PFSK-1 (cell line): ENCODE measurements around the gene TRIM34.

ENCODE experiments used
- POLR2AphosphoS5 ChIP-seq: IDR thresholded peaks from 2 replicates; pipeline ENCODE4 v1.6.1; 2012; ENCODE audit warnings: low read depth, mild to moderate bottlenecking, control low read depth, low read length, moderate library complexity
- REST ChIP-seq, 2 experiments: IDR thresholded peaks; 2 replicates each; pipeline versions ENCODE4 v1.6.1 to v1.8.0; 2011 to 2012; ENCODE audit warnings: low read depth in 2 of 2, low read length in 2 of 2, control low read depth in 1 of 2, inconsistent platforms in 1 of 2, mild to moderate bottlenecking in 1 of 2, moderate library complexity in 1 of 2; ENCODE audit not compliant: insufficient read depth in 1 of 2
- SIN3A ChIP-seq: IDR thresholded peaks from 2 replicates; pipeline ENCODE4 v1.6.1; 2012; ENCODE audit warnings: mild to moderate bottlenecking, low read length, moderate library complexity, borderline replicate concordance; ENCODE audit not compliant: insufficient read depth
- TAF1 ChIP-seq: IDR thresholded peaks from 2 replicates; pipeline ENCODE4 v1.6.1; 2012; ENCODE audit warnings: low read length, control low read depth, borderline replicate concordance; ENCODE audit not compliant: insufficient read depth

- TF ChIP-seq TAF1 (no peak), REST (IDR thresholded peaks at IDR 0.05; ENCODE audit: insufficient read depth in 1 of 2, low read depth in 2 of 2, low read length in 2 of 2) (no peak), POLR2AphosphoS5 (no peak), SIN3A (no peak)
Observed at GRCh38 chr11:5631417-5631816, 6.6 kb downstream of the TRIM34 start.
